ENCODE data around the gene MYL12B. TPM values are rescaled to one million over a fixed set of nuclear protein-coding genes. Genes with fewer than 3 reads are reported as not detected.

The MYL12B gene
- total RNA-seq, 3 donors from 2014 or later (not counting 1 experiment from before 2014, with no cell fraction given) = 204 to 214 (median 210) TPM

- ATAC-seq = no peak
- H3K36me3 Mint-ChIP-seq = no peaks in the 10 kb centered on the region
- no peak overlapping the region for H3K27ac Mint-ChIP-seq
- no peak overlapping the region for H3K4me3 Mint-ChIP-seq
- intact Hi-C loops (cut with micrococcal nuclease) = no loop called here
- no peaks in the 10 kb centered on the region for H3K36me3 ChIP-seq (ENCODE audit: control insufficient read depth, insufficient read depth, low read length)
- TF ChIP-seq CTCF (IDR thresholded peaks at IDR 0.05) = no peak
- no peaks in the 10 kb centered on the region for H3K9me3 Mint-ChIP-seq
- no peak overlapping the region for H3K27ac ChIP-seq (ENCODE audit: low read length)
- no peaks in the 10 kb centered on the region for H3K9me3 ChIP-seq (ENCODE audit: control insufficient read depth, insufficient read depth, low read length)
- DNase-seq = no peak
- no CpG with 5 or more reads among the region's 1 CpG for WGBS (ENCODE audit: insufficient coverage)
- H3K4me1 Mint-ChIP-seq = no peaks in the 10 kb centered on the region
- H3K4me3 ChIP-seq (ENCODE audit: low read length) = no peak overlapping the region
- peaks cover 24 to 30% of the 10 kb centered on the region in 2 donors for H3K27me3 Mint-ChIP-seq (ENCODE audit: low read depth in 2 of 2)
- H3K4me1 ChIP-seq (ENCODE audit: control insufficient read depth, insufficient read depth, low read length) = no peaks in the 10 kb centered on the region
- peaks cover 8% of the 10 kb centered on the region for H3K27me3 ChIP-seq (ENCODE audit: control insufficient read depth, insufficient read depth, low read length)
Measured at GRCh38 chr18:3304832-3305231, 42.9 kb downstream of the MYL12B start.

GRCh38 chr18:3305354-3305762 lies 43.4 kb downstream of the MYL12B start:
- intact Hi-C loops (cut with micrococcal nuclease) = no loop called here
- DNase-seq (peak in 1 of 2 donors; percentile 71), ATAC-seq (peak; percentile 61 to 93 (median 90))
- no peak overlapping the region for H3K27ac Mint-ChIP-seq
- 68% methylated on average over 7 of the region's 7 CpGs for WGBS (ENCODE audit: insufficient coverage)
- Histone ChIP-seq H3K9me3 (ENCODE audit: control insufficient read depth, insufficient read depth, low read length) (no peaks in the 10 kb centered on the region), H3K36me3 (ENCODE audit: control insufficient read depth, insufficient read depth, low read length) (no peaks in the 10 kb centered on the region), H3K4me3 (ENCODE audit: low read length) (no peak overlapping the region), H3K4me1 (ENCODE audit: control insufficient read depth, insufficient read depth, low read length) (no peaks in the 10 kb centered on the region), H3K27ac (ENCODE audit: low read length) (no peak overlapping the region), H3K27me3 (ENCODE audit: control insufficient read depth, insufficient read depth, low read length) (peaks cover 5% of the 10 kb centered on the region)
- TF ChIP-seq CTCF (IDR thresholded peaks at IDR 0.05) = no peak
- H3K9me3 Mint-ChIP-seq = no peaks in the 10 kb centered on the region
- H3K4me3 Mint-ChIP-seq = no peak overlapping the region
- H3K36me3 Mint-ChIP-seq = no peaks in the 10 kb centered on the region
- no peaks in the 10 kb centered on the region for H3K4me1 Mint-ChIP-seq
- H3K27me3 Mint-ChIP-seq (ENCODE audit: low read depth in 2 of 2) = peaks cover 20 to 25% of the 10 kb centered on the region in 2 donors

GRCh38 chr18:3305933-3306332 lies 44.0 kb downstream of the MYL12B start:
- H3K27me3 Mint-ChIP-seq (ENCODE audit: low read depth in 2 of 2) = peaks cover 16 to 19% of the 10 kb centered on the region in 2 donors
- no peak overlapping the region for H3K4me3 Mint-ChIP-seq
- no peaks in the 10 kb centered on the region for H3K36me3 Mint-ChIP-seq
- intact Hi-C loops (cut with micrococcal nuclease) = no loop called here
- Histone ChIP-seq H3K27me3 (ENCODE audit: control insufficient read depth, insufficient read depth, low read length) (peaks cover 5% of the 10 kb centered on the region), H3K4me1 (ENCODE audit: control insufficient read depth, insufficient read depth, low read length) (no peaks in the 10 kb centered on the region), H3K9me3 (ENCODE audit: control insufficient read depth, insufficient read depth, low read length) (no peaks in the 10 kb centered on the region), H3K4me3 (ENCODE audit: low read length) (no peak overlapping the region), H3K36me3 (ENCODE audit: control insufficient read depth, insufficient read depth, low read length) (no peaks in the 10 kb centered on the region), H3K27ac (ENCODE audit: low read length) (peak overlapping the region; percentile 18)
- H3K4me1 Mint-ChIP-seq = no peaks in the 10 kb centered on the region
- H3K9me3 Mint-ChIP-seq = no peaks in the 10 kb centered on the region
- peak in 1 of 2 donors; percentile 23 for DNase-seq
- TF ChIP-seq CTCF (IDR thresholded peaks at IDR 0.05) = no peak
- WGBS (ENCODE audit: insufficient coverage) = 73% methylated on average over 8 of the region's 8 CpGs
- no peak overlapping the region for H3K27ac Mint-ChIP-seq
- ATAC-seq = no peak

GRCh38 chr18:3306391-3306790 lies 44.5 kb downstream of the MYL12B start:
- Mint-ChIP-seq H3K27me3 (ENCODE audit: low read depth in 2 of 2) (peaks cover 11 to 15% of the 10 kb centered on the region in 2 donors), H3K9me3 (no peaks in the 10 kb centered on the region), H3K36me3 (no peaks in the 10 kb centered on the region), H3K4me3 (no peak overlapping the region), H3K27ac (no peak overlapping the region), H3K4me1 (no peaks in the 10 kb centered on the region)
- H3K9me3 ChIP-seq (ENCODE audit: control insufficient read depth, insufficient read depth, low read length) = no peaks in the 10 kb centered on the region
- H3K36me3 ChIP-seq (ENCODE audit: control insufficient read depth, insufficient read depth, low read length) = no peaks in the 10 kb centered on the region
- no peak overlapping the region for H3K4me3 ChIP-seq (ENCODE audit: low read length)
- intact Hi-C loops (cut with micrococcal nuclease) = no loop called here
- no peaks in the 10 kb centered on the region for H3K4me1 ChIP-seq (ENCODE audit: control insufficient read depth, insufficient read depth, low read length)
- H3K27me3 ChIP-seq (ENCODE audit: control insufficient read depth, insufficient read depth, low read length) = peaks cover 2% of the 10 kb centered on the region
- TF ChIP-seq CTCF (IDR thresholded peaks at IDR 0.05) = no peak
- ATAC-seq (no peak), DNase-seq (no peak)
- no peak overlapping the region for H3K27ac ChIP-seq (ENCODE audit: low read length)
- WGBS (ENCODE audit: insufficient coverage) = 87% methylated on average over 3 of the region's 3 CpGs

Measured in natural killer cell (primary cell).